Adrenal gland (tissue), 5 donors: Measurements from ENCODE around the gene COG7.

Source experiments
- CTCF ChIP-seq, 6 experiments: fragments of 450-650 bp in 4 of 6; fragments of 200-600 bp in 2 of 6; sonication (generic) in 1 of 6; IDR thresholded peaks; 1 replicate in 5 of 6; 2 replicates in 1 of 6; pipeline versions ENCODE4 v1.5.1 to v1.8.0; 2016 to 2021; ENCODE audit warnings: antibody characterized with exemption in 6 of 6, mild to moderate bottlenecking in 2 of 6, moderate library complexity in 1 of 6
- POLR2A ChIP-seq, 2 donors: fragments of 450-650 bp; IDR thresholded peaks; one replicate each; pipeline ENCODE4 v1.6.1; 2017; ENCODE audit warnings: antibody characterized with exemption in 2 of 2, mild to moderate bottlenecking in 2 of 2, moderate library complexity in 1 of 2
- donor health status: DM: no; HTN: no; CAD: no.

GRCh38 chr16:23484510-23485256 is 31.7 kb upstream of the COG7 start:
- TF ChIP-seq CTCF (IDR thresholded peaks at IDR 0.05) = no peak
- TF ChIP-seq POLR2A (IDR thresholded peaks at IDR 0.05) = no peak
